ENCODE measurements around the gene TNFAIP3. TPM values are rescaled to one million over a fixed set of nuclear protein-coding genes. Genes with fewer than 3 reads are reported as not detected.
"Not testable (repeated sequence)": the region's sequence is repeated elsewhere in the genome, so short reads cannot be mapped to it uniquely, and the experiment has no call there.

Gene TNFAIP3
- polyA plus RNA-seq, 3 donors, result 7.2 to 10.7 (median 7.8) TPM

DNA sequence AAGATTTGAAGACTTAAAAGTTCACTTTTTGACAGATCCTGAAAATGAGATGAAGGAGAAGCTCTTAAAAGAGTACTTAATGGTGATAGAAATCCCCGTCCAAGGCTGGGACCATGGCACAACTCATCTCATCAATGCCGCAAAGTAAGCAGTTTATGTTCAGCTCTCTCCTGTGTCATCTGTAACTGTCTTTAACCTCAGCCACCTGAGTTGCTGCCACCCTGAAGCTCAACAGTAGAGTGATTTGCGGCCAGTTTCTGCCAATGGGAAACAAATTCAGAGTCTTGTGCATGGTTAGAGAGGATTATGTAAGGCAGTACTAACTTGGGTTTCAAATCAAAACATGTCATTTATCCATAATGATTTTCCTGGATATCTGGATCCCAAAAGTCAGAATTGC, 10.1 kb downstream of the TNFAIP3 start:
- DNase-seq (ENCODE audit: low read depth in 3 of 3, low spot score in 2 of 3), result no peak

DNA sequence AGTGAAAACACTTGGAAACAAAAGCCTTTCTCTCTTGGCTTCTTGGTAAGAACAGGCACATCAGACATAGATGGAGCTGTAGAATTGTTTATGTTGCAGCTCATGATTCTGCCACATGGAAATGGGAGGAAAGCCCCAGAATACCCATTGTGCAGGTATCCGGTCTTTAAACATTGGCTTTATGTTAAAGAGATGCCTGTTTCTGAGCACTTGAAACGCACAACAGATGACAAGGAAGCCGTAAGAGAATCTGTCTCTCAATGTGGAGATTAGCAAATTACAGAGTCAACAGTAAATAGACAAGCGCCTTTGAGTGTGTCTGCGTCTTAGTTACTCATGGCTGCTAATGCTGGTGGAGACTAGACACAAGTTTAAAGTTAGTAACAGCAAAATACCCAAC, 10.5 kb downstream of the TNFAIP3 start:
- DNase-seq (ENCODE audit: low read depth in 3 of 3, low spot score in 2 of 3), result no peak

DNA sequence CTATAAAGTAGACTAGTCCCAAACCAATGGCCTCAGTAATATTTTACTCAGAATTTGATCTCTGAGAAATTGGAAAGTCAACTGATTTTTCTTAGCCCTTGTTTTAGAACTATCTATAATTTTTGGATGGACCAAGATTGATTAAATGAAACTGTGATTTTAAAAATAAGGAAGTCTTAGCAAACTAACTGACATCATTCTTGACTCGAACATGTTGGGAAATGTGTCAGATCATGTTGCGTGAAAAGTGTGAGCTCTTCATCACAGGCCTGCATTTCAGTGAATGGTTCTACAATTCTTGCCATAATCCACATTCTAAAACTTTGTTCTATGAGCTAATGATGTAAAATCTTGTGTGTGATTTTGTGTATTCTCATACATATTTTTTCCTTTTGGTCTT, 11.0 kb downstream of the TNFAIP3 start:
- DNase-seq (ENCODE audit: low read depth in 3 of 3, low spot score in 2 of 3), result no peak

DNA sequence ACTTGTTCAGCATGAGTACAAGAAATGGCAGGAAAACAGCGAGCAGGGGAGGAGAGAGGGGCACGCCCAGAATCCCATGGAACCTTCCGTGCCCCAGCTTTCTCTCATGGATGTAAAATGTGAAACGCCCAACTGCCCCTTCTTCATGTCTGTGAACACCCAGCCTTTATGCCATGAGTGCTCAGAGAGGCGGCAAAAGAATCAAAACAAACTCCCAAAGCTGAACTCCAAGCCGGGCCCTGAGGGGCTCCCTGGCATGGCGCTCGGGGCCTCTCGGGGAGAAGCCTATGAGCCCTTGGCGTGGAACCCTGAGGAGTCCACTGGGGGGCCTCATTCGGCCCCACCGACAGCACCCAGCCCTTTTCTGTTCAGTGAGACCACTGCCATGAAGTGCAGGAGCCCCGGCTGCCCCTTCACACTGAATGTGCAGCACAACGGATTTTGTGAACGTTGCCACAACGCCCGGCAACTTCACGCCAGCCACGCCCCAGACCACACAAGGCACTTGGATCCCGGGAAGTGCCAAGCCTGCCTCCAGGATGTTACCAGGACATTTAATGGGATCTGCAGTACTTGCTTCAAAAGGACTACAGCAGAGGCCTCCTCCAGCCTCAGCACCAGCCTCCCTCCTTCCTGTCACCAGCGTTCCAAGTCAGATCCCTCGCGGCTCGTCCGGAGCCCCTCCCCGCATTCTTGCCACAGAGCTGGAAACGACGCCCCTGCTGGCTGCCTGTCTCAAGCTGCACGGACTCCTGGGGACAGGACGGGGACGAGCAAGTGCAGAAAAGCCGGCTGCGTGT, 11.6 kb downstream of the TNFAIP3 start:
- DNase-seq (ENCODE audit: low read depth in 3 of 3, low spot score in 2 of 3), result peak in 1 of 3 donors; percentile 45

DNA sequence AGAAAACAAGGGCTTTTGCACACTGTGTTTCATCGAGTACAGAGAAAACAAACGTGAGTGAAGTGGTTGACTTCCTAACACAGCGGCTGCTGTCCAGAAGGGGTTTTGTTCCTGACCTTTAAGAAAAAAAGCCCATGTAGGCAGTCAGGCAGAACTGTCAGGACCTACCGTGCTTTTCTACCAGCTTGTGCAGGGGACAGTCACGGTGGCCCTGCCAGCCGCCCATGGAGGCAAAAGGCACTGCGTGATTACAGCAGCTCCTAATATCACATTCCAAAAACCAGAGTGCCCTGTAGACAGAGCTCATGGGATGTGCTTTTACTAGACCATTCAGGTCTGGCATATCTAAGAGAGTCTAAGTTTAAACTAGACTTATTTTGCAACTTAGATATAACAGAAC, 12.2 kb downstream of the TNFAIP3 start:
- DNase-seq (ENCODE audit: low read depth in 3 of 3, low spot score in 2 of 3), result no peak

DNA sequence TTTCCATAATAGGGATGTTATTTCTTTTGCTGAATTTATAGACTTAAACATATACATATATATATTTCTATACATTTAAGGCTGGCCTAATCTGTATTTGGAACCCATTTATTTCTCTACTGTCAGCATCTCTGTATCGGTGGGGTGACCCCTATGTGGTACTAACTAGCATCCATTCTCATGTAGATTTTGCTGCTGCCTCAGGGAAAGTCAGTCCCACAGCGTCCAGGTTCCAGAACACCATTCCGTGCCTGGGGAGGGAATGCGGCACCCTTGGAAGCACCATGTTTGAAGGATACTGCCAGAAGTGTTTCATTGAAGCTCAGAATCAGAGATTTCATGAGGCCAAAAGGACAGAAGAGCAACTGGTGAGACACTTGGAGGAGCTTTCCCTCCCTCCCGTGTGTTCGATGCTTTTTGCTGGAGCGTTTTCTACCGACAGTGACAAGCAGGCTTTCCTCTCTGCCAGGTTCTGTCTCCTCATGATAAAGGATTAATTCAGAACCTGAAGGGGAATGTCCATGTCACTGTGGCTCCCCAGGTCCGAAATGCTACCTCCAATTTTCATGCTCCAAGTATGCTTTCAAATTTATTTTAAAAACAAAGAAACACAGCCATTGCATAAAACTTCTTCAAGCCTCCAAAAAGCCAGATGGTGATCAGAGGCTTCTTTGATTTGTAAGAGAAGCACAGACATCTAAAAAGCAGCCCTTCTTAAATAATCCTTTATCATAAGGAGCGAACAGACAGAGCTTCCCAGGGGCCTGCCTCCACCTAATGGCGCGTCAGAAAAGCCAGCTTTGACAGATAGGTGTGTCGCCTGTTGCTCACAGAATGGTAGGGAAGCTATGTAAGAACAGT, 13.1 kb downstream of the TNFAIP3 start:
- DNase-seq (ENCODE audit: low read depth in 3 of 3, low spot score in 2 of 3), result no peak

DNA sequence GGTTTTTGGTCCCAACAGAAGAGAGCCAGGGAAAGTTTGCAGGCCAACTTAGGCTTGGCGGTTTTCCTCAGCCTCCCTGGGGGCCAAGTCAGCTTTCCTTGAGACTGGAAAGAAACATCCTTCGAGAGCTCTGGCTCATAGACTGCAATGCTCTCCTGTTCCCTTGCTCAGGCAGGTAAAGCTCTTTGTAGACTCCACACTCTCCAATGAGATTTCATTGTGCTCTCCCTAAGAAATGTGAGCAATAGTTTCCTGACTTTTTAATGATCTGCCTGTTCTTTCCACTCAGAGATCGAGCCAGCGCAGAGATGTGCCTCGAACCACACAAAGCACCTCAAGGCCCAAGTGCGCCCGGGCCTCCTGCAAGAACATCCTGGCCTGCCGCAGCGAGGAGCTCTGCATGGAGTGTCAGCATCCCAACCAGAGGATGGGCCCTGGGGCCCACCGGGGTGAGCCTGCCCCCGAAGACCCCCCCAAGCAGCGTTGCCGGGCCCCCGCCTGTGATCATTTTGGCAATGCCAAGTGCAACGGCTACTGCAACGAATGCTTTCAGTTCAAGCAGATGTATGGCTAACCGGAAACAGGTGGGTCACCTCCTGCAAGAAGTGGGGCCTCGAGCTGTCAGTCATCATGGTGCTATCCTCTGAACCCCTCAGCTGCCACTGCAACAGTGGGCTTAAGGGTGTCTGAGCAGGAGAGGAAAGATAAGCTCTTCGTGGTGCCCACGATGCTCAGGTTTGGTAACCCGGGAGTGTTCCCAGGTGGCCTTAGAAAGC, 13.9 kb downstream of the TNFAIP3 start:
- no peak for DNase-seq (ENCODE audit: low read depth in 3 of 3, low spot score in 2 of 3)

DNA sequence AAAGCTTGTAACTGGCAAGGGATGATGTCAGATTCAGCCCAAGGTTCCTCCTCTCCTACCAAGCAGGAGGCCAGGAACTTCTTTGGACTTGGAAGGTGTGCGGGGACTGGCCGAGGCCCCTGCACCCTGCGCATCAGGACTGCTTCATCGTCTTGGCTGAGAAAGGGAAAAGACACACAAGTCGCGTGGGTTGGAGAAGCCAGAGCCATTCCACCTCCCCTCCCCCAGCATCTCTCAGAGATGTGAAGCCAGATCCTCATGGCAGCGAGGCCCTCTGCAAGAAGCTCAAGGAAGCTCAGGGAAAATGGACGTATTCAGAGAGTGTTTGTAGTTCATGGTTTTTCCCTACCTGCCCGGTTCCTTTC, 14.4 kb downstream of the TNFAIP3 start:
- DNase-seq (ENCODE audit: low read depth in 3 of 3, low spot score in 2 of 3), result no peak

DNA sequence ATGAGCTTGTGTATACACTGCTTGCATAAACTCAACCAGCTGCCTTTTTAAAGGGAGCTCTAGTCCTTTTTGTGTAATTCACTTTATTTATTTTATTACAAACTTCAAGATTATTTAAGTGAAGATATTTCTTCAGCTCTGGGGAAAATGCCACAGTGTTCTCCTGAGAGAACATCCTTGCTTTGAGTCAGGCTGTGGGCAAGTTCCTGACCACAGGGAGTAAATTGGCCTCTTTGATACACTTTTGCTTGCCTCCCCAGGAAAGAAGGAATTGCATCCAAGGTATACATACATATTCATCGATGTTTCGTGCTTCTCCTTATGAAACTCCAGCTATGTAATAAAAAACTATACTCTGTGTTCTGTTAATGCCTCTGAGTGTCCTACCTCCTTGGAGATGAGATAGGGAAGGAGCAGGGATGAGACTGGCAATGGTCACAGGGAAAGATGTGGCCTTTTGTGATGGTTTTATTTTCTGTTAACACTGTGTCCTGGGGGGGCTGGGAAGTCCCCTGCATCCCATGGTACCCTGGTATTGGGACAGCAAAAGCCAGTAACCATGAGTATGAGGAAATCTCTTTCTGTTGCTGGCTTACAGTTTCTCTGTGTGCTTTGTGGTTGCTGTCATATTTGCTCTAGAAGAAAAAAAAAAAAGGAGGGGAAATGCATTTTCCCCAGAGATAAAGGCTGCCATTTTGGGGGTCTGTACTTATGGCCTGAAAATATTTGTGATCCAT, 15.3 kb downstream of the TNFAIP3 start:
- DNase-seq (ENCODE audit: low read depth in 3 of 3, low spot score in 2 of 3), result no peak

DNA sequence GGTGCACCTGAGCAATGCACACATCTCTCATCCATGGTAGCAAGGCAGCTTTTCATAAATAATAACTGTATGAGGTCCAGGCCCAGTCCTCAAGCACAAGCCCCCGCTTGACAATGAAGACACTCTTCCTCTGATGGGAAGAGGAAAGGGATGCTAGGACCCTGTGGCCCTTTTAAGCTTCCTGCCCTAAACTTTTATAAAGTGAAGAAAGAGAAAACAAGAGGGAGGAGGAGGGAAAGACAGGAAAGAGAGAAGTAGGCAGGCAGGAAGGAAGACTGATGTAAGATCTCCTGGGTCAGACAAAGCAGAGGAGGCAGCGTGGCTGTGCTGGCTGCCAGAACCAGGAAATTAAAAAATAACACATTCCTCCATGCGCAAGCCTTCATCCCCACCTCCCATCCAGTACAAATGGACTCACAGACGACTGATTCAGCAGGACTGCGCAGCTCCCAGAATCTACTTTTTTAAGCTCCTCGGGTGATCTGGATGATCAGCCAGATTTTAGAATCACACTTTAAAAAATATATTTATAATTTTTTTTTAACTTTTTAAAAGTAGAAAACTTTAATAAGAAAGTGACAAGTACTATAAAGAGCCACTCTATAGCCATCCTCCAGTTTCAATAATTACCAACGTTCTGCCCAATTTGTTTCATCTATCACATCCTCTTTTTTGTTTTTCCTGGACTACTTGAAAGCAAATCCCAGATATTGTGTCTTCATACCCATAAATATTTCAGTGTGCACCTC, 16.5 kb downstream of the TNFAIP3 start:
- no peak for DNase-seq (ENCODE audit: low read depth in 3 of 3, low spot score in 2 of 3)

DNA sequence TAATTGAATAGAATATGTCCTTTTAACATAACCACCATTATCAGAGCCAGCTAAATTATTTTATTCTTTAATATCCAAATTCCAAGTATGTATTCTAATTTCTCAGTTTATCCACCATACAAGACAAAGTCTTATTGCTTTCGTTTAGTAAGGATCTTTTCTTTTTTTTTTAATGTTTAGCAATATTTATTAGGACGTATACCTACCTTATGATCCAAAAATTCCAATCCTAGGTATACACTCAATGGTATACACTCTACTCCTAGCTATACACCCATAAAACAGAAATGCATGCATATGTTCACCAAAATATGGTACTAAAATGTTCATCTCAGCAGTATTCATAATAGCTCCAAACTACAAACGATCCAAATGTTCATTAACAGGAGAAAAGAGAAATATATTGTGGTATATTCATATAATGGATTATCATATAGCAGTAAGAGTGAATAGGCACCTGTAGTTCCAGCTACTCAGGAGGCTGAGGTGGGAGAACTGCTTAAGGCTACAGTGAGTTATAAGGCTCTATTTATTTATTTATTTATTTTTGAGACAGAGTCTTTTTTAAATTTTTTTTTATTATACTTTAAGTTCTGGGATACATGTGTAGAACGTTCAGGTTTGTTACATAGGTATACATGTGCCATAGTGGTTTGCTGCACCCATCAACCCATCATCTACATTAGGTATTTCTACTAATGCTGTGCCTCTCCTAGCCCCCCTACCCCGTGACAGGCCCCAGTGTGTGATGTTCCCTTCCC, 17.3 kb downstream of the TNFAIP3 start:
- no peak for DNase-seq (ENCODE audit: low read depth in 3 of 3, low spot score in 2 of 3)

DNA sequence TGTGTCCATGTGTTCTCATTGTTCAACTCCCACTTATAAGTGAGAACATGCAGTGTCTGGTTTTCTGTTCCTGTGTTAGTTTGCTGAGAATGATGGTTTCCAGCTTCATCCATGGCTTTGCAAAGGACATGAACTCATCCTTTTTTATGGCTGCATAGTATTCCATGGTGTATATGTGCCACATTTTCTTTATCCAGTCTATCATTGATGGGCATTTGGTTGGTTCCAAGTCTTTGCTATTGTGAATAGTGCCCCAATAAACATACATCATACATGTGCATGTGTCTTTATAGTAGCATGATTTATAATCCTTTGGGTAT, 17.8 kb downstream of the TNFAIP3 start:
- DNase-seq (ENCODE audit: low read depth in 3 of 3, low spot score in 2 of 3), result not testable (repeated sequence)

DNA sequence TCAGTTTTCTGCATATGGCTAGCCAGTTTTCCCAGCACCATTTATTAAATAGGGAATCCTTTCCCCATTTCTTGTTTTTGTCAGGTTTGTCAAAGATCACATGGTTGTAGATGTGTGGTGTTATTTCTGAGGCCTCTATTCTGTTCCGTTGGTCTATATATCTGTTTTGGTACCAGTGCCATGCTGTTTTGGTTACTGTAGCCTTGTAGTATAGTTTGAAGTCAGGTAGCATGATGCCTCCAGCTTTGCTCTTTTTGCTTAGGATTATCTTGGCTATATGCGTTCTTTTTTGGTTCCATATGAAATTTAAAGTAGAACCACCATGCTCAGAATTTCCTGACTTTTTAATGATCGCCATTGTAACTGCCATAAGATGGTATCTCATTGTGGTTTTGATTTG, 19.2 kb downstream of the TNFAIP3 start:
- DNase-seq (ENCODE audit: low read depth in 3 of 3, low spot score in 2 of 3), result not testable (repeated sequence)

DNA sequence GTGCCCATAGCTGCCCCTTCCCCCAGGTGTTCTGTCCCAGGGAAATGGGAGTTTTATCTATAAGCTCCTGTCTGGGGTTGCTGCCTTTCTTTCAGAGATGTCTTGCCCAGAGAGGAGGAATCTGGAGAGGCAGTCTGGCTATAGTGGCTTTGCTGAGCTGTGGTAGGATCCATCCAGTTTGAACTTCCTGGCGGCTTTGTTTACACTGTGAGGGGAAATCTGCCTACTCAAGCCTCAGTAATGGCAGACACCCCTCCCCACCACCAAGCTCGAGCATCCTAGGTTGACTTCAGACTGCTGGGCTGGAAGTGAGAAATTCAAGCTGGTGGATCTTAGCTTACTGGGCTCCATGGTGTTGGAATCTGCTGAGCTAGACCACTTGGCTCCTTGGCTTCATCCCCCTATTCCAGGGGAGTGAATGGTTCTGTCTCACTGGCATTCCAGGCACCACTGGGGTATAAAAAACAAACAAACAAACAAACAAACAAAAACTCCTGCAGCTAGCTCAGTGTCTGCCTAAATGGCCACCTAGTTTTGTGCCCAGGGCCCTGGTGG, 24.0 kb downstream of the TNFAIP3 start:
- DNase-seq (ENCODE audit: low read depth in 3 of 3, low spot score in 2 of 3), result no peak

DNA sequence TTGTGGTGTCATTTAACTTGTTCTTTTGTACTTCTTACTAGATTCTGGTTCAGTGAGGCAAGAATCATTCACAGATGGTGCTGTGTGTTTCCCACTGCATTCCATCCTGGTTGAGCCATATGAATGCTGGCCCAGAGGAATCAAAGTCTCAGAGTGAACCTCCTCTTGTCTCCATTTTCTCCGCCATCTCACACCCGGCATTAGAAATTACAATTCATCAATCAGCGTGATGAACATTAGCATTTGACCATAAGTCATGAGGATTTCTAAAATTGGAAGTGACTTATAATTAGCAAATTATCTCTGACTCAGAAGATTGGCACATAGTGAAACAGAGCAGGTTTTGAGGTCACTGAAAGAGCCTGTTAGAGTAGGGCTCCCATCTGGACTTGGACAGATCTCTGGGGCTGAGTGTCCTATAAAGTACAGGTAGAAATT, 25.2 kb downstream of the TNFAIP3 start:
- no peak for DNase-seq (ENCODE audit: low read depth in 3 of 3, low spot score in 2 of 3)

DNA sequence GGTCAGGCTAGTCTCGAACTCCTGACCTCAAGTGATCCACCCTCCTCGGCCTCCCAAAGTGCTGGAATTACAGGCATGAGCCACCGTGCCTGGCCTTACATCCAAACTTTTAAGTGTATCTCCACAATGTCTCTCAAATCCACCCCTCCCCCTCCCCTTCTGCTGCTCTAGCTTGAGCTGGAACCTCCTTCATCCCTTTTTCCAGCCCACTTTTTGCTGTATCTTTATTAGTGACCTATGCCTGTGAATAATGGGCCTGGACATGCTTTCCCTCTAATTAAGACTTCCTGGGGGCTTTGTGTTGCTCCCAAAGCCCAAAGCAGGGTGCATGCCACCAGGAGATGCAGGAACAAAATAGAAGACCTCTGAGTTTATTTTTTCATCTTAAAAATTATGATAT, 26.1 kb downstream of the TNFAIP3 start:
- DNase-seq (ENCODE audit: low read depth in 3 of 3, low spot score in 2 of 3), result no peak

DNA sequence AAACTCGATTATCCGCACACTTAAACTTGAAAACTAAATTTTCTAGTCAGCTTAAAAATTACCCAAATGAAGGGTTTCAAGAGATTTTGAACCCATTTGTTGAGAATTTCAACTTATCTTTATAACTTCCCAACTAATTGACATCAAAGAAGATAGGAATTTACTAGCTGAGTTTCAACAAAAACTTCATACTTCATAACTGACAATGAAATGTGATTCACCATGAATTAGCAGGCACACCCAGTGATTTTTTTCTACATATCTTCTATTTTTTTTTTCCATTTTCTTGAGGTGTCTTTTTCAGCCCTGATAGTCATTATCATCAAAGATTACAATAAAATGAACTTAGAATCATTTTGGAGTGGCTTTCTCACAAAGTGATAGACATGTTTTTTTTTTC, 26.7 kb downstream of the TNFAIP3 start:
- no peak for DNase-seq (ENCODE audit: low read depth in 3 of 3, low spot score in 2 of 3)

DNA sequence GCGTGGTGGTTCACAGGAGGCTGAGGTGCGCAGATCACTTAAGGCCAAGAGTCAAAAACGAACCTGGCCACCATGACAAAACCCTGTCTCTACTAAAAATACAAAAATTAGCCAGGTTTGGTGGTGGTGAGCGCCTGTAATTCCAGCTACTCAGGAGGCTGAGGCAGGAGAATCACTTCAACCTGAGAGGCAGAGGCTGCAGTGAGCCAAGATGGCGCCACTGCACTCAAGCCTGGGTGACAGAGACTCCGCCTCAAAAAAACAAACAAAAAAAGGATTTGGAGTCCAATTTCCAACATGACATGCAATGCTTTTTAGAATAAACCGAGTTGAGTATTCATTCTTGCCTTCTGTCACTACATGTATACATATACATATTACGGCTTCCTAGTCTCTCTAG, 27.3 kb downstream of the TNFAIP3 start:
- not testable (repeated sequence) for DNase-seq (ENCODE audit: low read depth in 3 of 3, low spot score in 2 of 3)
